Anterior cingulate cortex (tissue), 58 donors: Measurements from ENCODE around the gene PRIMA1.

ENCODE experiments used
- DNase-seq, 58 donors: peaks; one replicate each; lab custom pipeline; 2025; lab: John Stamatoyannopoulos, UW

The PRIMA1 gene

GRCh38 chr14:93764211-93764659 lies 24.1 kb downstream of the PRIMA1 start:
- no peak for DNase-seq

DNA sequence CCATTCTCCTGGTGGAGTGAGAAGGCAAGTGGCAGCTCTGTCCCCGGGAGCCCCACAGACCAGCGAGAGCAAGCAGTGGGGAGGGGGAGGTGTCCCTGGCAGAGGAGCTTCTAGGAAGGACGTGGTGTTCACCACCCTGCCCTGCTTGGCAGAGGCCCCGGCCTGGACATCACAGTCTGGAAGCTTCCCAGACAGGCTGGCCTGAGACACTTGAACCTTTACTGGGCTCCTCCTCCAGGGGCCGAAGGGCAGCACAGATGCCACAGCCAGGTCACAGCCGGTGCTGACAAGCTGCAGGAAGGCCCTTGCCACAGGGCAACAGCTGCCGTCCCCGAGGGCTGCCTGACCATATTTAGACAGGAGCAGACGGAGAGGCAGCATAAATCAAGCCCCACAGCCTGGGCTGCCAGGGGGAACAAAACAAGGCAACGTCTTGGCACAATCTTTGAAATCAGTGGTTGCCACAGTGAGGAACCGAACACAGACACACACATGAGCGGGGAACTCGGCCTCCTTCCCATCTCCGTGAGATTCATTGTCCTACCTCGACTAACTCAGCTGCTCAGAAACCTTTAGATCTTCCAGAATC lies 28.5 kb downstream of the PRIMA1 start:
- DNase-seq: peak in 36 of 58 donors; percentile 14 to 82 (median 40)

- DNase-seq: no peak
Measured at GRCh38 chr14:93757206-93757605, 31.1 kb downstream of the PRIMA1 start.

GRCh38 chr14:93753647-93754046 lies 34.6 kb downstream of the PRIMA1 start:
- peak in 1 of 58 donors; percentile 62 for DNase-seq

GRCh38 chr14:93752980-93753561 lies 35.2 kb downstream of the PRIMA1 start:
- peak in 54 of 58 donors; percentile 33 to 99 (median 82) for DNase-seq

DNA sequence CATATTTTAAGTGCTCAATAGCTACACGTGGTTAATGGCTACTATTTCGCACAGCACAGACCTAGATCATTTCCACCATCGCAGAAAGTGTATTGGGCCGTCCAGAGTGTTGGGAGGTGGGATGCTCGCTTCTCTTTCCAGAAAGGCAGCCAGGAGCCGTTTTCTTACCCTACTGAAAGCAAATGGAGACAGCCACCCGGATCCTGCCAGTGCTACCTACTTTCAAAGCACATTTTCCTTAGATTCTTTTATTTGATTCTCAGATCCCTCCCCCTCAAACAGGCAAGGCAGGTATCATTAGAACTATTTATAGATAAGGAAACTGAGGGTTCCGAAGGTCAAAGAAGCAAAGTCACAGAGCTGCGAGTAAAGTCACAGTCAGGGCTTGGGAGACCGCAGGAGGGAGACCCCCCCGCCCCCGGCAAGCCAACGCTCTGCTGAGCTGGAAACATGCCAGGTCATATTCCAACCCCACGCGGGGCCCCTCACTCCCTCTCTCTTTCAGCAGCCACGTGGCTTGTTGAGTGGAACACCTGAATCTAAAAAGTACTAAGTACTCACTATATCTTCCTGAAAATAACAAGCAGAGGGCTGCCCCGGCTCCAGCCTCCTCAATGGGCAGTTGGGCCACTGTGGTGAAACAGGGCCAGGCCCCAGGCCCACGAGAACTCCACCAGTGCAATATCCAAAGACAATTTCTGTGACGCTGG lies 36.2 kb downstream of the PRIMA1 start:
- no peak for DNase-seq

DNA sequence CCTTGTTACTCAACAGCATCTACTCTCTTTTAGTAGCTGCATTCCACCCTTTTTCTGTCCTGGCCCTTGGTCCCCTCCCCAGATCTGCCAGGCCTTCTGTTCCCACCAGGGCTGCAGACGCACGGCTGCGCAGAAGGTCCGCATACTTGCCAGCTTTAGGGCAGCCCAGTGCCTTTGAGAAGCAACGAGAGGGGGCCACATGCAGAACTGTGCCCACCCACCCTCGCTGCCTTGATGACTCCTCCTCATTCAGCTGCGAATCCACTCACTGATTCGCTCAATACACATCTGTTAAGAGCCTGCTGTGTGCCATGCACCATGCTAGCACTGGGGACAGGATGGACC lies 39.2 kb downstream of the PRIMA1 start:
- peak in 2 of 58 donors; percentile 61 to 71 for DNase-seq

DNA sequence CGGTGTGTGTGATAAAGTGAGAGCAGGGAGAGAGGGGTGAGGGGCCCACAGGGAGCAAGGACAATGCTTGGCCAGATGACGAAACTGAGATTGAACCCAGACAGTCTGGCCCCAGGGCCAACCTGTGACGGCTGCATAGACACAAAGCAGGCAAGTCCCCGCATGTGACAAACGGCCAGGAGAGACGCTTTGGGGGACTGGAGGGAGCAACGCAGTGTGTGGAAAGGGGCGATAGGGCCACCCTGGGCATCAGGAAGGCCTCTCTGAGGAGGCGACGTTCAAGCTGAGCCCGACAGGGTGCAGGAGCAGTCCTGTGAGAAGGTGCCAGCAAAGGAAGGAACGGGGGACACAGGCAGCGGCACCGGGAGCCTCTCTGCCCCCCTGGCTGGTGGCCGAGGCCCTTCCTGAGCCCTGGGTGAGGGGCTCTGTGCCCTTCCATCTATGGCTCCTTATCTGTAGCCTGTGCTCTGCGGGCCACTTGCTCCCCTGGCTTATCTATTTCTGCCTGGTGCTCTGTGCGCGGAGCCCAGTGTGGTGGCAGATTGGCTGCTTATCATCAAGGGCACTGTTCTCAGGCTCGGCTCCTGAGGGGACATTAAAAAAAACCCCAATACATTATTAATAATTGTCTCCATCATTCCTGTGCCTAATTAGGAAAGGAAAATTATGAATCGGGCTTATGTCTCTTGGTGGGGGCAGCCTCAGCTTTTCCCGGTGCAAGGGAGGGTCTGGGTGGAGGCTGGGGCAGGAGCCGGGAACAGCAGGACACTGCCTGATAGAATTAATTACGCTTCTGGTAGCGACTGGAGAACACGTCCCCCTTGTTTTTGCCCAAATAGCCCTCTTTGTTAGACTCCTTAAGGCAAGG lies 39.8 kb downstream of the PRIMA1 start:
- peak in 9 of 58 donors; percentile 22 to 71 (median 35) for DNase-seq

GRCh38 chr14:93747560-93747959 lies 40.7 kb downstream of the PRIMA1 start:
- DNase-seq: no peak

- peak in 30 of 58 donors; percentile 9 to 71 (median 41) for DNase-seq
Measured at GRCh38 chr14:93747102-93747501, 41.2 kb downstream of the PRIMA1 start.

- DNase-seq: no peak
Measured at GRCh38 chr14:93745603-93746273, 42.5 kb downstream of the PRIMA1 start.

- no peak for DNase-seq
Measured at GRCh38 chr14:93744876-93745275, 43.4 kb downstream of the PRIMA1 start.

DNA sequence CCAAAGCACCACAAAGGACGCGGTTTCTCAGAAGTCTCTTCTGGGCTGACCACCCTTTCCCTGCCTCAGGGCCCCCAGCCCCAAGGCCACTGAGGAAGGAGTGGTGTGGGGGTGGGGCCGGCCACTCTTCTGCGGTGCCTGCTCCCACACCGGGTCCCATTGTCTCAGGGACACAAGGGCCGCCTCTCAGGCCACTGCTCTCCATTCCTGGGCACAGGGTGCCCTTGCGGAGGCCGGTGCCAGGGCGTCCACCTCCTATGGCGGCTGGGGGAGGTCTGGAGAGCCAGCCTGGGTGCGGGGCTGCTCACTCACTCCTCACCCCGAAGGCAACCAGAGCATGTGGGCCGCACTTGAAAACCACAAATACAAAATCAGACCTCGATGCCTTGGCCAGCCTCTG lies 44.1 kb downstream of the PRIMA1 start:
- peak in 33 of 58 donors; percentile 12 to 84 (median 51) for DNase-seq

DNA sequence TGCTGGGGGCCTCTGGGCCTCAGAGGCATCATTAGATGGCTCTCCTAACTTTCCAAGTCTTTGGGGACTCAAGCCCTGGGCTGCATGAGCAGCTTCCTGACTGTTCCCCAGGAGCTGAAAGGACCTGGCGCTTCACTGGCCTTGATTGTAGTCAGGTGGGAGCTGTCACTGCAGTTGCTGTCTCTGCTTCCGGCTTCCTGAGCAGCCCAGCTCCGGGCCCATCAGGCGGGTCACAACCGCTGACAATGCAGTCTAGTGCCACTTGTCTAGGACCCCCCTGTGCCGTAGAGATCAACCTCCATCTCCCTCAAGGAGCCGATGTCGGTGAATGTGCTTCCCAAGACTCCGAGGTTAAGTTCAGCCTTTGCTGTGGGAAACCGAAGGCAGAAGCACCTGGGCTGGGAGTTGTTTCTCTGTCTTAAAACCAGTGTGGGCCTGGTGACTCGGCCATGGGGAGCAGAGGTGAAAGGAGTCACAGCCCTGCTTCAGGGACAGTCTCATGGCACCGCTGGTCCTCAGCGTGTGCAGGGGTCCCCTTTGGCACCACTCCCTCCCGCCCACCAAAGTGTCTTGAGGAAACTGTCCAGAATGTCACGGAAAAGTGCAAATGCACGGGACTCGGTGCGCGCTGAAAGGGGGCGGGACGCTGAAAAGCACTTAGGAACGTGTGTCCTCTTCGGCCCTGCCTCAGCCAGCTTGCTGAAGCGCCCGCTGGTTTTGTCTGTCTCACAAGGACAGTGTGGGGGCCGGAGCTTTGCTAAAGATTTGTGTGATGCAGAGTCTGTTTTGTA lies 44.8 kb downstream of the PRIMA1 start:
- peak in 5 of 58 donors; percentile 21 to 57 (median 38) for DNase-seq

- DNase-seq: peak in 12 of 58 donors; percentile 6 to 55 (median 26)
Measured at GRCh38 chr14:93742761-93743160, 45.5 kb downstream of the PRIMA1 start.

DNA sequence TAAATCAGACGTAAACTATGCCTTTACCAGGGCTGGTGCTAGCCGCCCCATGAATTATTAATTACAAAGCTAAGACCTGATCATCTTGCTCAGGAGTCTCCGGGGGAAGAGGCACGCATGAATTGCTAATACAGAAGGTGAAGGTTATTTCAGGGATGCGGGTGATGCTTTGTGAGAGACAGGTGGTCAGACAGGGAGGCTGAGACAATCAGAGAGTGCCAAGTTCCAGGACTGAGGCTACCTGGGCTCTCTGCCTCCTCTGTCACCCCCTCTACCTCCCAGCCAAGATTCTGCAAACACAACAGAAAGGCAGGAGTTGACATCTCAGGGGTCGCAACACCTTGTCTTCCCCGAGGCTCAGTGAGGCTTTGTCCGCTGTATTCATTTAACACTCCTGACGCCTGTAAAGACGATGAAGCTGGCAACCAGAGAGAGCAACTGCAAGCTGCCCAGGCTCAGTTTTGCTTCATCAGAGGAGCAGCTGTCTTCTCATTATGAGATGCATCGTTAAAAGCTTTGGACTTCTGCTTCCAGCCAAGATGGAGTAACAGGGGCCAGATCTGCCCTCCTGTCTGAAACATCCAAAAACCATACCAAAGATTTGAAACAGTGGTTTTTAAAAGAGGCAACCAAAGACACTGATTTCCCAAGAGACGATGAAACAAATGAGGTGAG lies 46.6 kb downstream of the PRIMA1 start:
- no peak for DNase-seq

DNA sequence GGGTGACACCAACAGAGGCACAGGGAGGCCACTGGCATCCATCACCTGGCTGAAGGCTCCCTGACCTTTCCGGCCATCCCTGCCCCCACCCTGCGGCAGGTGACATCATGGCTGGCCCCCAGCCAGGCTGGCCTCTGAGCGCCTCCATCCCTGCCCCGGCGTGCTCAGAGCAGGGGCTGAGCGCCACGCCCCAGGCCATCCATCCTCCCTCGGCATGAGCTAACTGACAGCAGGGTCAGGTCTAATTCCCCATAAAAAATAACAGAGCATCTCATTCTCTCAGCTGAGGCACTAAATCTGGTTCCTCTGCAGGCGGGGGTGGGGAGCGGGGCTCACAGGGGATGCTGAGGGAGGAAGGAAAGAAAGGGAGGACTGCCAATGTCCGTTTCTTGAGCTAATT lies 50.7 kb downstream of the PRIMA1 start:
- peak in 1 of 58 donors; percentile 29 for DNase-seq

- no peak for DNase-seq
Measured at GRCh38 chr14:93736378-93737014, 51.8 kb downstream of the PRIMA1 start.
